Activated naive CD8-positive, alpha-beta T cell treated with anti-CD3 and anti-CD28 coated beads, Interleukin-2, amount 50 U/mL, for 24 hours (primary cell): Measurements from ENCODE around the gene RCOR3.
"Not testable (repeated sequence)": the region's sequence is repeated elsewhere in the genome, so short reads cannot be mapped to it uniquely, and the experiment has no call there.

Source experiments
- ATAC-seq: fragments of 150-1000 bp; cut with Tn5 transposase; one replicate; pipeline ENCODE4 v1.10.0; 2021
- DNase-seq: peaks from one replicate; pipeline ENCODE4 v3.0.0; 2021
- H3K27ac Mint-ChIP-seq: one replicate; pipeline ENCODE4 v1.8.0; 2021; ENCODE audit warnings: mild to moderate bottlenecking, mixed read lengths
- H3K27me3 Mint-ChIP-seq: one replicate; pipeline ENCODE4 v1.8.0; 2021; ENCODE audit warnings: mixed read lengths
- H3K36me3 Mint-ChIP-seq: one replicate; pipeline ENCODE4 v1.8.0; 2021; ENCODE audit warnings: low read depth, mixed read lengths
- H3K4me1 Mint-ChIP-seq: one replicate; pipeline ENCODE4 v1.8.0; 2021; ENCODE audit warnings: mixed read lengths
- H3K4me3 Mint-ChIP-seq: one replicate; pipeline ENCODE4 v1.8.0; 2021; ENCODE audit warnings: mild to moderate bottlenecking, moderate library complexity, mixed read lengths
- H3K9me3 Mint-ChIP-seq: one replicate; pipeline ENCODE4 v1.8.0; 2021; ENCODE audit warnings: mixed read lengths

The RCOR3 gene

GRCh38 chr1:211336161-211336560, 77.0 kb downstream of the RCOR3 start:
- Mint-ChIP-seq H3K9me3 (no peaks in the 10 kb centered on the region), H3K27me3 (no peaks in the 10 kb centered on the region), H3K27ac (peak overlapping the region; percentile 87), H3K4me3 (peak overlapping the region; percentile 61), H3K4me1 (peaks cover 95% of the 10 kb centered on the region), H3K36me3 (peaks cover 26% of the 10 kb centered on the region)
- DNase-seq (no peak), ATAC-seq (no peak)

GRCh38 chr1:211336775-211337174, 77.6 kb downstream of the RCOR3 start:
- Mint-ChIP-seq H3K4me3 (no peak overlapping the region), H3K27ac (peak overlapping the region; percentile 87), H3K27me3 (no peaks in the 10 kb centered on the region), H3K4me1 (peaks cover 95% of the 10 kb centered on the region), H3K9me3 (no peaks in the 10 kb centered on the region), H3K36me3 (peaks cover 26% of the 10 kb centered on the region)
- DNase-seq, result no peak
- ATAC-seq, result no peak

DNA sequence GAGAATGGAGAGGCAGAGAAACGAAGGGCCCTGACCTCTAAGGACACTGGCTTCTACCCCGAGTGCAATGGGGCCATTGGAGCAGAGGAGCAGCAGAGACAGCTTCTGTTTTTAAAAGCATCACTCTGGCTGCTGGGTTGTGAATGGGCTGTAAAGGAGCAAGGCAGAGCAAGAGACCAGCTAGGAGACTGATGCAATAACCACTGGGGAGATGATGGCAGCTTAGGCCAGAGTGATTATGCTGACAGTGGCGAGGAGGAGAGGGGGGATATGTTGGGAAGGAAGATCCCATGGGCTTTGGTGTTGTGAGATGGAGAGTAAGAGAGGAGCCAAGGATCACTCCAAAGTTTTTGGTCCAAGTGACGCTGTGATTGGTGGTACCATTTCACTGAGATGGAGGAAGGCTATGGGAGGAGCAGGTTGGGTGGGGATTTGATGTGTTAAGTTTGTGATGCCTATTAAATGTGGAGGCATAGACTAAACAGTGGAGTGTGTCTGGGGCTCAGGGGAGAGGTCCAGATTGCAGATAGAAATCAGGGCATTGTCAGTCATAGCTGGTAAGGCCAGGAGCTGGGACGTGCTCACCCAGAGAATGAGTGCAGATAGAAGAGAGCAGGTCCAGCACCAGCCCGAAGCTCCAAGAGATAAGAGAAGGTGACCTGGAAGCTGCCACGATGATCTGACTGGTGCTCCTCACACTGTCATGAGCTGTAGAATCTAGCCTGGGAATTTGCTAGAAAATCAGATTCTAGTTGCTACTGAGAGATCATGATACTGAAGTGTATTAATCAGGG, 78.5 kb downstream of the RCOR3 start:
- no peak for ATAC-seq
- no peak overlapping the region for H3K4me3 Mint-ChIP-seq
- H3K27ac Mint-ChIP-seq, result peak overlapping the region; percentile 87
- peaks cover 28% of the 10 kb centered on the region for H3K36me3 Mint-ChIP-seq
- no peak for DNase-seq
- H3K27me3 Mint-ChIP-seq, result no peaks in the 10 kb centered on the region
- H3K4me1 Mint-ChIP-seq, result peaks cover 93% of the 10 kb centered on the region
- no peaks in the 10 kb centered on the region for H3K9me3 Mint-ChIP-seq

DNA sequence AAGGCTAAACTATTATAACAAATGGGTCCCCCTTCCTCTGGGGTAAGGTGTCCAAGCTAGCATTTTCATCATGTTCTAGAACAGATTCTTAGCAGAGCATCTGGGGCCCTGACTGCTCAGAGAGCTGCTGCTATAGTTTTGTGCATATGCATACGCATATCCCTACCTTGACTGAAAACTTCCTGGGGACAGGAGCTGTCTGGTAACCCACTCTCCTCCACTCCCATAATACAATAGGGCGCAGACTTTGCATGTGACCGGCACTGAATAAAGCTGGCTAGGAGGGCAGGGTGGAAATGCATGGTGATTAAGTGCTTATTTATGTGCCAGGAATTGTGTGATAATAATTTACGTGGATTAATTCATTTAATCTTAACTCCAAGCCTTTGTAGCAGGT, 79.1 kb downstream of the RCOR3 start:
- no peak overlapping the region for H3K4me3 Mint-ChIP-seq
- DNase-seq (no peak), ATAC-seq (no peak)
- H3K4me1 Mint-ChIP-seq, result peaks cover 93% of the 10 kb centered on the region
- H3K27ac Mint-ChIP-seq, result peak overlapping the region; percentile 26
- H3K9me3 Mint-ChIP-seq, result no peaks in the 10 kb centered on the region
- peaks cover 31% of the 10 kb centered on the region for H3K36me3 Mint-ChIP-seq
- no peaks in the 10 kb centered on the region for H3K27me3 Mint-ChIP-seq

GRCh38 chr1:211339631-211340041, 80.5 kb downstream of the RCOR3 start:
- Mint-ChIP-seq H3K36me3 (peaks cover 33% of the 10 kb centered on the region), H3K9me3 (no peaks in the 10 kb centered on the region), H3K4me3 (peak overlapping the region; percentile 15), H3K27ac (peak overlapping the region; percentile 81), H3K4me1 (peaks cover 96% of the 10 kb centered on the region), H3K27me3 (no peaks in the 10 kb centered on the region)
- ATAC-seq, result peak; percentile 81
- DNase-seq, result peak; percentile 49

- peaks cover 90% of the 10 kb centered on the region for H3K4me1 Mint-ChIP-seq
- ATAC-seq, result peak; percentile 12
- no peak for DNase-seq
- H3K27ac Mint-ChIP-seq, result peak overlapping the region; percentile 20
- H3K36me3 Mint-ChIP-seq, result peaks cover 30% of the 10 kb centered on the region
- no peak overlapping the region for H3K4me3 Mint-ChIP-seq
- H3K27me3 Mint-ChIP-seq, result no peaks in the 10 kb centered on the region
- no peaks in the 10 kb centered on the region for H3K9me3 Mint-ChIP-seq
Measured at GRCh38 chr1:211340622-211341507, 81.7 kb downstream of the RCOR3 start.

- H3K27ac Mint-ChIP-seq, result no peak overlapping the region
- no peaks in the 10 kb centered on the region for H3K27me3 Mint-ChIP-seq
- H3K9me3 Mint-ChIP-seq, result no peaks in the 10 kb centered on the region
- DNase-seq (no peak), ATAC-seq (no peak)
- no peak overlapping the region for H3K4me3 Mint-ChIP-seq
- peaks cover 32% of the 10 kb centered on the region for H3K36me3 Mint-ChIP-seq
- H3K4me1 Mint-ChIP-seq, result peaks cover 90% of the 10 kb centered on the region
Measured at GRCh38 chr1:211341999-211342398, 82.8 kb downstream of the RCOR3 start.

DNA sequence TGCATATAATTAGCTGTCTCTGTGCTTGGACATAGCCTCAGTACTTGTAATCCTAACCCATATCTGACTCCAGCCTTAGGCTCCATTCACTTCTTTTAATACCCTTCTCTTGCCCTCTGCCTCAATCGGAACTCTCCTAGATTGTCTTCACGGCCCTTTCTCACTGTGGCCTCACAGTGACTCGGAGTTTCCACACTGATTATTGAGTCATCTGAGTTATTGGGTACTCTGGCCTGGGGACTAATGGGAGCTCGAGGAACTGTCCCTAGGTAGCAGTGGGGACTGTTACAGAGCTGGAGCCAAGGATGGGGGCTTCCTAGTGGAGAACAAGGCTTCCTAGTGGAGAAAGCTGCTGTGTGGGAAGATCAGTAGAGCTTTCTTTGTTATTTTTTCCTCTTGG, 84.4 kb downstream of the RCOR3 start:
- Mint-ChIP-seq H3K27ac (peak overlapping the region; percentile 65), H3K36me3 (peaks cover 25% of the 10 kb centered on the region), H3K4me3 (peak overlapping the region; percentile 30), H3K9me3 (no peaks in the 10 kb centered on the region), H3K27me3 (no peaks in the 10 kb centered on the region), H3K4me1 (peaks cover 85% of the 10 kb centered on the region)
- DNase-seq, result no peak
- ATAC-seq, result peak; percentile 34

DNA sequence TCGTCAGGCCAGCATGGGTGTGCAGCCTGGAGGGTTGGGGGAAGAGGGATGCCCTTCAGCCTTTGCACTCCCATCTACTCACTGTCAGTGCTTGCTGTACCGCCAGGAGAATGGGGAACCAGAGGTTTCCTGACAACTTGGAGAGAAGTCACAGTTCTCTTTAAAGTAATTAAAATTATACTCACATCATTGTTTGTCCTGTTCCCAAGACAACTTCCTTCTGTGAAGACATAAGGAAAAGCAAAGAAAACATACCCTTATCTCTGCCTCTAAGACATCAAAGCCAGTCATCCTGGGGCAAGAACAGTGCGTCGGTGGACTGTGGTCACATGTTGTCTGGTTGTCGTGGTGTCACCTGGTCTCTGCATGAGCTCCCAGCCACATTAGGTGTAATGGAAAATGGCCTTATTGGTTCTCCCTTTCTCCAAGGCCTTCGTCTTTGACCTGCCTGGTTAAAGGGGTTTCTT, 85.0 kb downstream of the RCOR3 start:
- ATAC-seq, result peak; percentile 35
- Mint-ChIP-seq H3K27me3 (no peaks in the 10 kb centered on the region), H3K27ac (peak overlapping the region; percentile 65), H3K4me3 (peak overlapping the region; percentile 30), H3K9me3 (no peaks in the 10 kb centered on the region), H3K4me1 (peaks cover 83% of the 10 kb centered on the region), H3K36me3 (peaks cover 25% of the 10 kb centered on the region)
- DNase-seq, result no peak

DNA sequence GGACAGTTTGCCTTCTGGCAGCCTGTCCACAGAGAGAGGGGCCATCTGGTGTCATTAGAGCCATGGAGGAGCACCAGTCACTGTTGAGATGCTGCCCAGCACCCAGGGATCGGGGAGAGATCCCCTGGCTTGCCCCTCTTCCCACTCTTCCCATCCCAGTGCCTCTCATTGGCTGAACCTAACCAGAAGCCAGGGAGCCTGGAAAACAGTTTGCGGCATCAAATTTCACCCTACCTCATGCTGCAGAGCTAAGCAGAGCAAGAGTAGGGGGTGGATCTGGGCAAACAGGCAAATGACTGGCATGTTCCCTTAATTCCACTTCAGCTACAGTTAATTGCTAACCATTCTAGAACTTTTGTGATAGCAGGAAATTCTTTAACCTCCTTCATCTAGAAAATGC, 86.6 kb downstream of the RCOR3 start:
- no peak overlapping the region for H3K27ac Mint-ChIP-seq
- H3K9me3 Mint-ChIP-seq, result no peaks in the 10 kb centered on the region
- peaks cover 21% of the 10 kb centered on the region for H3K36me3 Mint-ChIP-seq
- ATAC-seq, result no peak
- no peak for DNase-seq
- peaks cover 83% of the 10 kb centered on the region for H3K4me1 Mint-ChIP-seq
- H3K27me3 Mint-ChIP-seq, result no peaks in the 10 kb centered on the region
- no peak overlapping the region for H3K4me3 Mint-ChIP-seq

DNA sequence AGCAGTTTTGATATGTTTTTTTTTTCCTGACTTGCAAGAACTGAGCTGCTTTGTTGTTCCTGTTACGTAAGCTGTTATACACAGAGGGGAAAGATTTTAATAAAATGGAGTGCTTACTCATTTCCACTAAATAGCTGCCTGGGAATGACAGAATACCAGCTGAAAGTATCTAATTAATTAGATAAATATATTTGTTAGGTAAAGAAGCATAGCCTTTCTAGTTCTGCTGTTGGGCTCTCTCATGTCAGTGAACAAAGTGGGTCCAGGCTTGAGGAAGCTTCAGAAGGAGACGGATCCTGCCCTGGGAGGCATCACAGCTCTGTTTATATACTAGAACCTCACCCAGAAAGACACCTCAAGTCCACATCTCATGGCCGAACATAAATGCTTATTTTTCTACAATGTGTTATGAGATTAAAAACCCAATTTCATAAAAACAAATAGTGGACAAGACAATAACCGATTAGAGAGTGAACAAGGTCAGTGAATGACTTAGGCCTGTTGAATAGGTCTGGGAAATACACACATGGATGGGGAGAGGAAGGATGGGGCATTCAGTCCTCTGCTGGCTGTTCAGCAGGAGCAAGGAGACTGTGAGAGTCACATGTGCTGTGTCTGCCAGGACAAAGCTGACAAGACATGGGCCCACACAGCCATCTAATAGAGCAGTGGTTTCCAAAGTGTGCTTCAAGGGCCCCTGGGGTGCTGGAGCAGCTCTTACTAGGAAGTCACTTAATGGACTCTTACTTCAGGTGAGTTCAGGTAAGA, 88.1 kb downstream of the RCOR3 start:
- DNase-seq, result no peak
- Mint-ChIP-seq H3K27me3 (no peaks in the 10 kb centered on the region), H3K4me3 (no peak overlapping the region), H3K27ac (peak overlapping the region; percentile 9), H3K9me3 (peaks cover 10% of the 10 kb centered on the region), H3K36me3 (peaks cover 31% of the 10 kb centered on the region), H3K4me1 (peaks cover 80% of the 10 kb centered on the region)
- no peak for ATAC-seq

DNA sequence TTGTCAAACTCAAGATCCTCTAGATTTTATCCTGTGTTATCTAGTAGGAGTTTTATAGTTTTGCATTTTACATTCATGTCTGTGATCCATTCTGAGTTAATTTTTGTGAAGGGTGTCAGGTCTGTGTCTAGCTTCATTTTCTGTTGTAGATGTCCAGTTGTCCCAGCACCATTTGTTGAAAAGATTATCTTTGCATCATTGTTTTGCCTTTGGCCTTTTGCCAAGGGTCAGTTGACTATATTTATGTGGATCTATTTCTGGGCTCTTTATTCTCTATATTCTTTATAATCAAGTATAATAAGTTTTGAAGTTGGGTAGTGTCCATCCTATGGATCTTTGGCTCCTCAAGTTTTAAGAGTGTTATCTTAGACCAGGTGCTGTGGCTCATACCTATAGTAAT, 89.4 kb downstream of the RCOR3 start:
- no peak overlapping the region for H3K27ac Mint-ChIP-seq
- H3K27me3 Mint-ChIP-seq, result no peaks in the 10 kb centered on the region
- peaks cover 34% of the 10 kb centered on the region for H3K36me3 Mint-ChIP-seq
- DNase-seq, result no peak
- no peak overlapping the region for H3K4me3 Mint-ChIP-seq
- peaks cover 81% of the 10 kb centered on the region for H3K4me1 Mint-ChIP-seq
- ATAC-seq, result no peak
- peaks cover 10% of the 10 kb centered on the region for H3K9me3 Mint-ChIP-seq

DNA sequence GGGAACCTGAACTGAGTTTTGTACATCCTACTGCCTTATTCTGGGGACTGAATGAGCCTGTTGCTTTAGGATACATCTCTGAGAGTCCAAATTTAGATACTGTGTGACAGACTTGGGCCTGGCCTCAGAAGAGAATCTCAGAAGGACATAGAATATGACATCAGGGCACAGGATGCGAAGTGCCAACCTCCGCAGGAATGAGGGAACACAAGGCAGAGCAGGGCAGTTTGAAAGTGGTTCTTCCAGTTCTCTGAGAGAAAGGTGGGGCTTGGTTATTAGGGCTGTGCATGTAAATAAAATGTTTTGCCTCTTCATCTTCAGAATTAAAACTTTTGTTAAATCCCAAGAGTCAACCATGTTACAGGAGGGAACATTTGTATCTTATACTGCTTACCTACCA, 90.6 kb downstream of the RCOR3 start:
- DNase-seq, result no peak
- ATAC-seq, result no peak
- Mint-ChIP-seq H3K4me3 (no peak overlapping the region), H3K27ac (no peak overlapping the region), H3K4me1 (peaks cover 82% of the 10 kb centered on the region), H3K27me3 (no peaks in the 10 kb centered on the region), H3K9me3 (peaks cover 10% of the 10 kb centered on the region), H3K36me3 (peaks cover 28% of the 10 kb centered on the region)

DNA sequence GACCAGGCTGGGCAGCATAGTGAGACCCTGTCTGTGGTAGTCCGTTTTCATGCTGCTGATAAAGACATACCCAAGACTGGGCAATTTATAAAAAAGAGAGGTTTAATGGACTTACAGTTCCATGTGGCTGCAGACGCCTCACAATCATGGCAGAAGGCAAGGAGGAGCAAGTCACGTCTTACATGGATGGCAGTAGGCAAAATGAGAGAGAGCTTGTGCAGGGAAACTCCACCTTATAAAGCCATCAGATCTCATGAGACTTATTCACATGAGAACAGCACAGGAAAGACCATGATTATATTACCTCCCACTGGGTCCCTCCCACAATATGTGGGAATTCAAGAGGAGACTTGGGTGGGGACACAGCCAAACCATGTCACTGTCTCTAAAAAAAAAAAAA, 92.9 kb downstream of the RCOR3 start:
- DNase-seq, ATAC-seq, H3K9me3 Mint-ChIP-seq, H3K27me3 Mint-ChIP-seq: not testable (repeated sequence)
- Mint-ChIP-seq H3K36me3 (peaks cover 42% of the 10 kb centered on the region), H3K4me3 (peak overlapping the region; percentile 21), H3K27ac (peak overlapping the region; percentile 44), H3K4me1 (peaks cover 84% of the 10 kb centered on the region)
